Measurements from ENCODE around the gene CDH22.

DNA sequence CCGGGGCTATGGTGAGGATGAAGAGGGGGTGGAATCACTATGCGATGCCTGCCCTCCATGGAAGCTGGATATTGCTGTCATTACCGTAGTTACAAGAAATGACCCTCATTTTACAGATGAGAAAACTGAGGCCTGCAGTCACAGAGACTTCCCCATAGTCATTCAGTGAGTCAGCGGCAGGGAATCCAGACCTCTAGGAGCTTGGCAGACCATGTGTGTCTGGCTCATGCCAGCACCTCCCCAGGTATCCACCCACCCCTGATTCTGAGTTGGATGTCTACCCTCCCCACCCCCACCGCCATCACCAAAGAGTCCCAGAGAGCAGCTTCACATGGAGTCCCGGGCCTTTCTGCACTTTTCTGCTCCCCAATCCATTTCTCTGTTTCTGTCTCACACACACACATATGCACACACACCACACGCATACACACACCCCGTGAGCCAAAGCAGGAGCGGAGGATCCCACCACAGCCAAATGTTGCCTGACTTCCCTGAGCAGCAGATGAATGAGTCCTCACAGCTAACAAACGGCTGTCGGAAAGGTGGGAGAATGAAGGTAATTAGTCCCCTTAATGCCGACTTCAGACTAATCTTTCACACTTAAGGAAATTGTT, 24.8 kb downstream of the CDH22 start:
- TF ChIP-seq BHLHE40 (IDR thresholded peaks at IDR 0.05; ENCODE audit: borderline replicate concordance) (no peak), FOXK2 (IDR thresholded peaks at IDR 0.05) (no peak), NFRKB (IDR thresholded peaks at IDR 0.05) (no peak), PKNOX1 (IDR thresholded peaks at IDR 0.05) (no peak), CTBP1 (IDR thresholded peaks at IDR 0.05; ENCODE audit: borderline replicate concordance) (no peak), SP1 (IDR thresholded peaks at IDR 0.05) (no peak), HDGF (IDR thresholded peaks at IDR 0.05; ENCODE audit: borderline replicate concordance) (no peak), SUZ12 (IDR thresholded peaks at IDR 0.05) (no peak), FOXA1 (IDR thresholded peaks at IDR 0.05) (no peak), FOXM1 (IDR thresholded peaks at IDR 0.05; ENCODE audit: borderline replicate concordance) (no peak), LEF1 (IDR thresholded peaks at IDR 0.05; ENCODE audit: borderline replicate concordance) (no peak)
